ES-I3 (cell line): Measurements from ENCODE around the gene EEPD1.

Source experiments
- H3K36me3 ChIP-seq: 2 replicates; pipeline ENCODE4 v1.6.1; 2013; ENCODE audit warnings: mild to moderate bottlenecking, low read length, control low read depth, moderate library complexity; ENCODE audit not compliant: insufficient read depth
- H3K4me1 ChIP-seq: 2 replicates; pipeline ENCODE4 v1.6.1; 2013; ENCODE audit warnings: mild to moderate bottlenecking, control low read depth, low read length; ENCODE audit not compliant: insufficient read depth
- H3K9ac ChIP-seq: 2 replicates; pipeline ENCODE4 v1.6.1; 2013; ENCODE audit warnings: low read depth, mild to moderate bottlenecking, low read length, moderate library complexity
- H3K9me3 ChIP-seq: 2 replicates; pipeline ENCODE4 v1.6.1; 2013; ENCODE audit warnings: mild to moderate bottlenecking, low read length, moderate library complexity; ENCODE audit not compliant: control insufficient read depth, insufficient read depth

Gene EEPD1

GRCh38 chr7:36281945-36282717 is 129.1 kb downstream of the EEPD1 start:
- Histone ChIP-seq H3K4me1 (peaks cover 73% of the 10 kb centered on the region), H3K9ac (no peak overlapping the region), H3K9me3 (no peaks in the 10 kb centered on the region), H3K36me3 (no peaks in the 10 kb centered on the region)

- Histone ChIP-seq H3K4me1 (peaks cover 71% of the 10 kb centered on the region), H3K36me3 (no peaks in the 10 kb centered on the region), H3K9ac (no peak overlapping the region), H3K9me3 (no peaks in the 10 kb centered on the region)
Measured at GRCh38 chr7:36283181-36283580, 130.1 kb downstream of the EEPD1 start.

- Histone ChIP-seq H3K9me3 (no peaks in the 10 kb centered on the region), H3K4me1 (peaks cover 66% of the 10 kb centered on the region), H3K9ac (no peak overlapping the region), H3K36me3 (no peaks in the 10 kb centered on the region)
Measured at GRCh38 chr7:36283711-36284130, 130.7 kb downstream of the EEPD1 start.

- H3K9me3 ChIP-seq: no peaks in the 10 kb centered on the region
- H3K4me1 ChIP-seq: peaks cover 58% of the 10 kb centered on the region
- no peak overlapping the region for H3K9ac ChIP-seq
- H3K36me3 ChIP-seq: no peaks in the 10 kb centered on the region
Measured at GRCh38 chr7:36284456-36285090, 131.5 kb downstream of the EEPD1 start.

- Histone ChIP-seq H3K4me1 (peaks cover 51% of the 10 kb centered on the region), H3K9me3 (no peaks in the 10 kb centered on the region), H3K36me3 (no peaks in the 10 kb centered on the region), H3K9ac (no peak overlapping the region)
Measured at GRCh38 chr7:36285276-36285675, 132.2 kb downstream of the EEPD1 start.

GRCh38 chr7:36286226-36286625 is 133.2 kb downstream of the EEPD1 start:
- Histone ChIP-seq H3K9ac (no peak overlapping the region), H3K4me1 (peaks cover 41% of the 10 kb centered on the region)

GRCh38 chr7:36286688-36287087 is 133.6 kb downstream of the EEPD1 start:
- H3K9me3 ChIP-seq: no peaks in the 10 kb centered on the region
- no peaks in the 10 kb centered on the region; the same call in 1 of the 2 replicates for H3K36me3 ChIP-seq
- H3K9ac ChIP-seq: no peak overlapping the region
- H3K4me1 ChIP-seq: peaks cover 41% of the 10 kb centered on the region

More at GRCh38 chr7:36286226-36286625, 133.2 kb downstream of the EEPD1 start:
- H3K9me3 ChIP-seq: no peaks in the 10 kb centered on the region
- no peaks in the 10 kb centered on the region; the same call in 1 of the 2 replicates for H3K36me3 ChIP-seq

- Histone ChIP-seq H3K4me1 (peaks cover 36% of the 10 kb centered on the region), H3K9me3 (no peaks in the 10 kb centered on the region), H3K36me3 (no peaks in the 10 kb centered on the region; the same call in 1 of the 2 replicates), H3K9ac (no peak overlapping the region)
Measured at GRCh38 chr7:36287371-36288241, 134.6 kb downstream of the EEPD1 start.

GRCh38 chr7:36288501-36288900 is 135.4 kb downstream of the EEPD1 start:
- H3K4me1 ChIP-seq: peaks cover 28% of the 10 kb centered on the region
- H3K36me3 ChIP-seq: no peaks in the 10 kb centered on the region; the same call in 1 of the 2 replicates
- H3K9ac ChIP-seq: no peak overlapping the region
- H3K9me3 ChIP-seq: no peaks in the 10 kb centered on the region

GRCh38 chr7:36289833-36290661 is 137.0 kb downstream of the EEPD1 start:
- Histone ChIP-seq H3K36me3 (no peaks in the 10 kb centered on the region; the same call in 1 of the 2 replicates), H3K4me1 (peaks cover 15% of the 10 kb centered on the region), H3K9ac (no peak overlapping the region), H3K9me3 (no peaks in the 10 kb centered on the region)

- peaks cover 15% of the 10 kb centered on the region for H3K4me1 ChIP-seq
- peak overlapping the region; percentile 41; the same call in 1 of the 2 replicates for H3K9ac ChIP-seq
- H3K9me3 ChIP-seq: no peaks in the 10 kb centered on the region
- H3K36me3 ChIP-seq: no peaks in the 10 kb centered on the region; the same call in 1 of the 2 replicates
Measured at GRCh38 chr7:36291387-36292316, 138.6 kb downstream of the EEPD1 start.

GRCh38 chr7:36295090-36295489 is 142.0 kb downstream of the EEPD1 start:
- no peak overlapping the region for H3K9ac ChIP-seq
- no peaks in the 10 kb centered on the region for H3K9me3 ChIP-seq
- peaks cover 16% of the 10 kb centered on the region for H3K4me1 ChIP-seq
- no peaks in the 10 kb centered on the region; the same call in 1 of the 2 replicates for H3K36me3 ChIP-seq

GRCh38 chr7:36296284-36296683 is 143.2 kb downstream of the EEPD1 start:
- H3K4me1 ChIP-seq: peaks cover 20% of the 10 kb centered on the region
- H3K36me3 ChIP-seq: no peaks in the 10 kb centered on the region

More at GRCh38 chr7:36296284-36296683, 143.2 kb downstream of the EEPD1 start:
- Histone ChIP-seq H3K9me3 (no peaks in the 10 kb centered on the region), H3K9ac (no peak overlapping the region)
